ENCODE data around the gene RERE.

DNA sequence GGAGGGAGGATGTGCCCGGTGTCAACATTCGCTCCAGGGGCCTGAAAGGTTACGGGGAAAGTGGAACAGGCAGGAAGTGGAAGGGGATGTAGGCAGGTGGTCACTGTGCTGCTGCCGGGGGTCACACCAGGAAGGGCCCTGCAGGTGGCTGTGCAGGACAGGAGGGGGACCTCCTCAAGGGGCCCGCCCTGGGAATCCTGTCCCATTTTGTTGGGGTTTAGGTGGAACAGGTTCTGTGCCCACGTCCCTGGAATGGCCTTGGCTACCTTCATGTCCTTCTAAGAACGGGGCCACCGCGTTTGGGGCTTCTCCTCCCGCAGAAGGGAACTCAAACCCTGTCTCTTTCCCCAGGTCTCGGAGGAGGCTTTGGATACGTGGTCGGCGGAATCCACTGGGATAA is 487.6 kb downstream of the RERE start:
- TF ChIP-seq, protein P1, sequence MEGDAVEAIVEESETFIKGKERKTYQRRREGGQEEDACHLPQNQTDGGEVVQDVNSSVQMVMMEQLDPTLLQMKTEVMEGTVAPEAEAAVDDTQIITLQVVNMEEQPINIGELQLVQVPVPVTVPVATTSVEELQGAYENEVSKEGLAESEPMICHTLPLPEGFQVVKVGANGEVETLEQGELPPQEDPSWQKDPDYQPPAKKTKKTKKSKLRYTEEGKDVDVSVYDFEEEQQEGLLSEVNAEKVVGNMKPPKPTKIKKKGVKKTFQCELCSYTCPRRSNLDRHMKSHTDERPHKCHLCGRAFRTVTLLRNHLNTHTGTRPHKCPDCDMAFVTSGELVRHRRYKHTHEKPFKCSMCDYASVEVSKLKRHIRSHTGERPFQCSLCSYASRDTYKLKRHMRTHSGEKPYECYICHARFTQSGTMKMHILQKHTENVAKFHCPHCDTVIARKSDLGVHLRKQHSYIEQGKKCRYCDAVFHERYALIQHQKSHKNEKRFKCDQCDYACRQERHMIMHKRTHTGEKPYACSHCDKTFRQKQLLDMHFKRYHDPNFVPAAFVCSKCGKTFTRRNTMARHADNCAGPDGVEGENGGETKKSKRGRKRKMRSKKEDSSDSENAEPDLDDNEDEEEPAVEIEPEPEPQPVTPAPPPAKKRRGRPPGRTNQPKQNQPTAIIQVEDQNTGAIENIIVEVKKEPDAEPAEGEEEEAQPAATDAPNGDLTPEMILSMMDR (IDR thresholded peaks at IDR 0.05): no peak
- no peak for TF ChIP-seq POLR2A (IDR thresholded peaks at IDR 0.05)

All from body of pancreas (tissue), 4 donors.